Liver (tissue), 9 donors: ENCODE measurements around the gene SERPINA9. TPM values are rescaled to one million over a fixed set of nuclear protein-coding genes. Genes with fewer than 3 reads are reported as not detected.

ENCODE experiments used
- DNase-seq: peaks from one replicate; pipeline ENCODE4 v3.0.0-alpha.2; 2017; ENCODE audit warnings: low spot score
- H3K27ac ChIP-seq, 2 donors: one replicate each; pipeline ENCODE4 v1.7.0; 2013; ENCODE audit warnings: inconsistent platforms in 2 of 2, low read length in 2 of 2, control low read depth in 1 of 2, low read depth in 1 of 2, mild to moderate bottlenecking in 1 of 2
- H3K27me3 ChIP-seq, 4 donors: one replicate each; pipeline versions ENCODE4 v1.6.1 to v1.7.0; 2013; ENCODE audit warnings: low read length in 3 of 4, inconsistent platforms in 1 of 4, mild to moderate bottlenecking in 1 of 4, moderate library complexity in 1 of 4; ENCODE audit not compliant: control insufficient read depth in 4 of 4, insufficient read depth in 4 of 4
- H3K36me3 ChIP-seq, 4 donors: one replicate each; pipeline versions ENCODE4 v1.6.1 to v1.7.0; 2013; ENCODE audit warnings: low read length in 3 of 4, mild to moderate bottlenecking in 3 of 4, low read depth in 1 of 4, moderate library complexity in 1 of 4; ENCODE audit not compliant: control insufficient read depth in 4 of 4, insufficient read depth in 3 of 4
- H3K4me1 ChIP-seq, 4 donors: one replicate each; pipeline versions ENCODE4 v1.6.1 to v1.7.0; 2013; ENCODE audit warnings: low read length in 3 of 4, mild to moderate bottlenecking in 3 of 4, moderate library complexity in 1 of 4; ENCODE audit not compliant: control insufficient read depth in 4 of 4, insufficient read depth in 4 of 4
- H3K4me3 ChIP-seq, 3 donors: one replicate each; pipeline versions ENCODE4 v1.6.1 to v1.7.0; 2013; ENCODE audit warnings: low read length in 3 of 3, control low read depth in 1 of 3, low read depth in 1 of 3, mild to moderate bottlenecking in 1 of 3
- H3K9ac ChIP-seq, 2 donors: one replicate each; pipeline ENCODE4 v1.7.0; 2013; ENCODE audit warnings: low read length in 2 of 2, mild to moderate bottlenecking in 2 of 2, moderate library complexity in 2 of 2, control low read depth in 1 of 2, low read depth in 1 of 2
- H3K9me3 ChIP-seq, 4 donors: one replicate each; pipeline versions ENCODE4 v1.6.1 to v1.7.0; 2013; ENCODE audit warnings: low read length in 3 of 4; ENCODE audit not compliant: control insufficient read depth in 4 of 4
- EGR1 ChIP-seq, 2 donors: IDR thresholded peaks; 2 replicates each; pipeline ENCODE4 v1.6.1; 2016 to 2018; ENCODE audit warnings: antibody characterized with exemption in 2 of 2, low read depth in 2 of 2
- FOXA1 ChIP-seq: IDR thresholded peaks from 2 replicates; pipeline ENCODE4 v1.6.1; 2016; ENCODE audit warnings: antibody characterized with exemption
- FOXA2 ChIP-seq: IDR thresholded peaks from 2 replicates; pipeline ENCODE4 v1.6.1; 2016; ENCODE audit warnings: antibody characterized with exemption
- GABPA ChIP-seq, 2 donors: IDR thresholded peaks in 1 of 2; conservative IDR thresholded peaks in 1 of 2; 2 replicates each; pipeline ENCODE4 v1.6.1; 2016; ENCODE audit warnings: antibody characterized with exemption in 2 of 2, mild to moderate bottlenecking in 1 of 2, moderate library complexity in 1 of 2
- HNF4A ChIP-seq, 2 donors: conservative IDR thresholded peaks; 2 replicates each; pipeline ENCODE4 v1.6.1; 2016; ENCODE audit warnings: antibody characterized with exemption in 2 of 2, mild to moderate bottlenecking in 2 of 2
- HNF4G ChIP-seq: IDR thresholded peaks from 2 replicates; pipeline ENCODE4 v1.6.1; 2016; ENCODE audit warnings: antibody characterized with exemption
- JUND ChIP-seq, 2 donors: IDR thresholded peaks; 2 replicates each; pipeline ENCODE4 v1.6.1; 2016; ENCODE audit warnings: antibody characterized with exemption in 2 of 2
- NR2F2 ChIP-seq: IDR thresholded peaks from 2 replicates; pipeline ENCODE4 v1.6.1; 2016; ENCODE audit warnings: antibody characterized with exemption
- RAD21 ChIP-seq, 2 donors: IDR thresholded peaks; 2 replicates each; pipeline ENCODE4 v1.6.1; 2016; ENCODE audit warnings: antibody characterized with exemption in 2 of 2, mild to moderate bottlenecking in 2 of 2
- RXRA ChIP-seq, 2 donors: IDR thresholded peaks; 2 replicates each; pipeline ENCODE4 v1.6.1; 2017 to 2018; ENCODE audit warnings: antibody characterized with exemption in 2 of 2, mild to moderate bottlenecking in 1 of 2
- SP1 ChIP-seq: IDR thresholded peaks from 2 replicates; pipeline ENCODE4 v1.6.1; 2018; ENCODE audit warnings: antibody characterized with exemption, mild to moderate bottlenecking
- TAF1 ChIP-seq: conservative IDR thresholded peaks from 2 replicates; pipeline ENCODE4 v1.6.1; 2016; ENCODE audit warnings: antibody characterized with exemption, mild to moderate bottlenecking
- YY1 ChIP-seq: IDR thresholded peaks from 2 replicates; pipeline ENCODE4 v1.6.1; 2016; ENCODE audit warnings: antibody characterized with exemption, mild to moderate bottlenecking
- WGBS: extraction: QIAGEN DNeasy Blood & Tissue Kit; methylation state at CpG from one replicate; pipeline ENCODE4 v1.1.7; 2013; 5-methylcytosine and 5-hydroxymethylcytosine counted together
- polyA plus RNA-seq, 2 donors: library from polyadenylated mRNA; stranded (reverse) in 1 of 2; unstranded in 1 of 2; fragments of 200-250 nt in 1 of 2; fragments of >200 nt in 1 of 2; fragmentation: Nextera tagmentation in 1 of 2; extraction: Ambion mirVana in 1 of 2; gene quantifications; one replicate each; pipeline versions ENCODE4 v1.2.1 to v1.2.3, GENCODE V29; 2013 to 2015
- total RNA-seq, 2 donors: library from RNA; depleted of rRNA; stranded (reverse); fragments of >200 nt; gene quantifications; one replicate each; pipeline ENCODE4 v1.2.3, GENCODE V29; 2014
- TF ChIP-seq, protein P1 (sequence below): fragments of 150-350 bp; IDR thresholded peaks from 2 replicates; pipeline ENCODE4 v1.5.1; 2017; ENCODE audit warnings: improper control_type of control experiment, low read depth, low read length; ENCODE audit not compliant: missing input control
- TF ChIP-seq, protein P2 (sequence below): IDR thresholded peaks from 2 replicates; pipeline ENCODE4 v1.6.1; 2016; ENCODE audit warnings: antibody characterized with exemption
- TF ChIP-seq, protein P3 (sequence below): IDR thresholded peaks from 2 replicates; pipeline ENCODE4 v1.6.1; 2016; ENCODE audit warnings: antibody characterized with exemption
- TF ChIP-seq, protein P4 (sequence below): IDR thresholded peaks from 2 replicates; pipeline ENCODE4 v1.6.1; 2016; ENCODE audit warnings: antibody characterized with exemption, mild to moderate bottlenecking
- TF ChIP-seq, protein P5 (sequence below): IDR thresholded peaks from 2 replicates; pipeline ENCODE4 v1.6.1; 2016; ENCODE audit warnings: antibody characterized with exemption
- donor health status: healthy.
- donor health status: healthy.
- donor health status: healthy.
- donor health status: healthy.
- donor health status: healthy.

The SERPINA9 gene
- total and polyA plus RNA-seq, 4 donors: not detected

DNA sequence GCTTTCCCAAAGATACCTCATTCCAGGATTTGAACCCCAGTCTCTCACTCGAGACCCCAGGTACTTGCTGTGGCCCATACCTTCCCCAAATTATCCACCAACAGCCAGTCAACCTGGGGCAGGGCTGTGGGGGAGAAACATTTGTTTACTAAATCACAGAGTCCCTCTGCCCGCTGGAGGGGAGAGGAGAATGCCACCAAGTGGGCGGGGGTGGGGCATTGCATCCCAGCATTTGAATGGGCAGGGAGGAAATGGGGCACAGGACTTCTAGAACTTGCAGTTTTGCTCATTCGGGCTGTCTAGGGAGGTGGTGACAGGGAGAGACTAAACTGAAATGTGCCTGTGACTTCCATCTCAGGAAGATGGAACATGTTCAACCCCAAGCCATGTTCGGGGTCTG lies 10.9 kb upstream of the SERPINA9 start:
- TF ChIP-seq YY1: no peak
- TF ChIP-seq HNF4G: no peak
- no peak for TF ChIP-seq GABPA (IDR thresholded peaks at IDR 0.05 in 1 of 2, conservative IDR thresholded peaks at IDR 0.05 in 1 of 2)
- no peak for TF ChIP-seq FOXA2
- TF ChIP-seq, protein P1, sequence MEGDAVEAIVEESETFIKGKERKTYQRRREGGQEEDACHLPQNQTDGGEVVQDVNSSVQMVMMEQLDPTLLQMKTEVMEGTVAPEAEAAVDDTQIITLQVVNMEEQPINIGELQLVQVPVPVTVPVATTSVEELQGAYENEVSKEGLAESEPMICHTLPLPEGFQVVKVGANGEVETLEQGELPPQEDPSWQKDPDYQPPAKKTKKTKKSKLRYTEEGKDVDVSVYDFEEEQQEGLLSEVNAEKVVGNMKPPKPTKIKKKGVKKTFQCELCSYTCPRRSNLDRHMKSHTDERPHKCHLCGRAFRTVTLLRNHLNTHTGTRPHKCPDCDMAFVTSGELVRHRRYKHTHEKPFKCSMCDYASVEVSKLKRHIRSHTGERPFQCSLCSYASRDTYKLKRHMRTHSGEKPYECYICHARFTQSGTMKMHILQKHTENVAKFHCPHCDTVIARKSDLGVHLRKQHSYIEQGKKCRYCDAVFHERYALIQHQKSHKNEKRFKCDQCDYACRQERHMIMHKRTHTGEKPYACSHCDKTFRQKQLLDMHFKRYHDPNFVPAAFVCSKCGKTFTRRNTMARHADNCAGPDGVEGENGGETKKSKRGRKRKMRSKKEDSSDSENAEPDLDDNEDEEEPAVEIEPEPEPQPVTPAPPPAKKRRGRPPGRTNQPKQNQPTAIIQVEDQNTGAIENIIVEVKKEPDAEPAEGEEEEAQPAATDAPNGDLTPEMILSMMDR: no peak
- TF ChIP-seq, protein P2, sequence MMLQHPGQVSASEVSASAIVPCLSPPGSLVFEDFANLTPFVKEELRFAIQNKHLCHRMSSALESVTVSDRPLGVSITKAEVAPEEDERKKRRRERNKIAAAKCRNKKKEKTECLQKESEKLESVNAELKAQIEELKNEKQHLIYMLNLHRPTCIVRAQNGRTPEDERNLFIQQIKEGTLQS: no peak
- no peak for TF ChIP-seq HNF4A (conservative IDR thresholded peaks at IDR 0.05)
- no peak for TF ChIP-seq TAF1
- Histone ChIP-seq H3K9ac (no peak overlapping the region), H3K4me1 (peaks cover 4 to 21% (median 14%) of the 10 kb centered on the region in 4 donors), H3K36me3 (no peaks in the 10 kb centered on the region), H3K27ac (no peak overlapping the region), H3K27me3 (no peaks in the 10 kb centered on the region), H3K4me3 (no peak overlapping the region), H3K9me3 (no peaks in the 10 kb centered on the region)
- WGBS: 59% methylated on average over 5 of the region's 5 CpGs
- no peak for DNase-seq

DNA sequence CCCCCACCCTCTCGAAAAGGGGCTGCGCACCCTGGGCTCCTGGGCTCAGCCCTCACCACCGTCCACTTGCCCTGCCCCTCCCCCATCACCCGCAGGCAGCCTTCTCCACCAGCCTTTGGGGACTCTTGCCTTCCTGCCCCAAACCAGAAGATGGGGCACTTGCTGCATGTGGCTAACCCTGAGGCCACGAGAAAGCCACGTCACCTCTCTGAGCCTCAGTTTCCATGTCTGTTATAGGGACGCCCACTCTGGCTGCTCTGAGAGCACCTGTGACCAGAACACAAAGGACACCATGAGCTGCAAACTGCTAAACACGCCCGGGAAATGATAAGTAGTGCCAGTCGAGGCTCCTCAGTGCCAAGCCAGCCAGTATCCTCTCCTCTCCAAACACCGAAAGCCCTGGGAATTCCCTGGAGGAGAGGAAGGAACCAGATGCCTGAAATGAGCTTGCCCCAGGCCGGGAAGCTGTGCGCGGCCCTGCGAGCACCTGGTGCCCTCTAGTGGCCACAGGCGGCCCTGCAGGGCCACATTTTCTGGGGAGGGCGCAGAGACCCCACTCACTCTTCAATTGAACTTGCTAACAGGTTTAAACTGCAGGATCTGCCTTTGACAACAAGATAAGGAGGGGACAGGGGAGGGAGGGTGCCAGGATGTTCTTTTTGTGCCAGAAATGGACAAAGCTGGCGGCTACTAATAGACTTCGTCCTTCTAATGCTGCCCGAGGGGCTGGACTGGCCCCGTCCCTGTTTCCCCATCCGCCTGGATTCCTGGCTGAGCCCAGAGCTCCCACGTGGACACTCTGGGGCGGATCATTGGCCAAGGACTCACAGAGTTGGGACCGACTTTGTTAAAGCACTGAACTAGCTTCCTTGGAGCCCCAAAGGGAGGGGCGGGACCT lies 10.2 kb upstream of the SERPINA9 start:
- no peaks in the 10 kb centered on the region for H3K36me3 ChIP-seq
- H3K4me1 ChIP-seq: peaks cover 9 to 28% (median 15%) of the 10 kb centered on the region in 4 donors
- DNase-seq: peak; percentile 73
- peak overlapping the region in 1 of 3 donors; percentile 48 for H3K4me3 ChIP-seq
- peak overlapping the region; percentile 58 to 61 for H3K27ac ChIP-seq
- H3K9ac ChIP-seq: peak overlapping the region; percentile 42 to 62
- WGBS: 19% methylated on average over 26 of the region's 26 CpGs
- no peaks in the 10 kb centered on the region for H3K27me3 ChIP-seq
- no peaks in the 10 kb centered on the region for H3K9me3 ChIP-seq
- TF ChIP-seq RAD21 (IDR thresholded peaks at IDR 0.05) (peak; percentile 100), HNF4A (conservative IDR thresholded peaks at IDR 0.05) (peak; percentile 12 to 49), RXRA (IDR thresholded peaks at IDR 0.05) (peak in 1 of 2 donors; percentile 8), HNF4G (peak; percentile 10), JUND (IDR thresholded peaks at IDR 0.05) (no peak), FOXA1 (no peak), NR2F2 (no peak), GABPA (IDR thresholded peaks at IDR 0.05 in 1 of 2, conservative IDR thresholded peaks at IDR 0.05 in 1 of 2) (no peak), YY1 (no peak), SP1 (no peak), EGR1 (IDR thresholded peaks at IDR 0.05; ENCODE audit: low read depth in 2 of 2) (no peak), FOXA2 (no peak), TAF1 (no peak)
- TF ChIP-seq, protein P3, sequence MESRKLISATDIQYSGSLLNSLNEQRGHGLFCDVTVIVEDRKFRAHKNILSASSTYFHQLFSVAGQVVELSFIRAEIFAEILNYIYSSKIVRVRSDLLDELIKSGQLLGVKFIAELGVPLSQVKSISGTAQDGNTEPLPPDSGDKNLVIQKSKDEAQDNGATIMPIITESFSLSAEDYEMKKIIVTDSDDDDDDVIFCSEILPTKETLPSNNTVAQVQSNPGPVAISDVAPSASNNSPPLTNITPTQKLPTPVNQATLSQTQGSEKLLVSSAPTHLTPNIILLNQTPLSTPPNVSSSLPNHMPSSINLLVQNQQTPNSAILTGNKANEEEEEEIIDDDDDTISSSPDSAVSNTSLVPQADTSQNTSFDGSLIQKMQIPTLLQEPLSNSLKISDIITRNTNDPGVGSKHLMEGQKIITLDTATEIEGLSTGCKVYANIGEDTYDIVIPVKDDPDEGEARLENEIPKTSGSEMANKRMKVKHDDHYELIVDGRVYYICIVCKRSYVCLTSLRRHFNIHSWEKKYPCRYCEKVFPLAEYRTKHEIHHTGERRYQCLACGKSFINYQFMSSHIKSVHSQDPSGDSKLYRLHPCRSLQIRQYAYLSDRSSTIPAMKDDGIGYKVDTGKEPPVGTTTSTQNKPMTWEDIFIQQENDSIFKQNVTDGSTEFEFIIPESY: no peak
- TF ChIP-seq, protein P1: peak; percentile 99
- TF ChIP-seq, protein P4, sequence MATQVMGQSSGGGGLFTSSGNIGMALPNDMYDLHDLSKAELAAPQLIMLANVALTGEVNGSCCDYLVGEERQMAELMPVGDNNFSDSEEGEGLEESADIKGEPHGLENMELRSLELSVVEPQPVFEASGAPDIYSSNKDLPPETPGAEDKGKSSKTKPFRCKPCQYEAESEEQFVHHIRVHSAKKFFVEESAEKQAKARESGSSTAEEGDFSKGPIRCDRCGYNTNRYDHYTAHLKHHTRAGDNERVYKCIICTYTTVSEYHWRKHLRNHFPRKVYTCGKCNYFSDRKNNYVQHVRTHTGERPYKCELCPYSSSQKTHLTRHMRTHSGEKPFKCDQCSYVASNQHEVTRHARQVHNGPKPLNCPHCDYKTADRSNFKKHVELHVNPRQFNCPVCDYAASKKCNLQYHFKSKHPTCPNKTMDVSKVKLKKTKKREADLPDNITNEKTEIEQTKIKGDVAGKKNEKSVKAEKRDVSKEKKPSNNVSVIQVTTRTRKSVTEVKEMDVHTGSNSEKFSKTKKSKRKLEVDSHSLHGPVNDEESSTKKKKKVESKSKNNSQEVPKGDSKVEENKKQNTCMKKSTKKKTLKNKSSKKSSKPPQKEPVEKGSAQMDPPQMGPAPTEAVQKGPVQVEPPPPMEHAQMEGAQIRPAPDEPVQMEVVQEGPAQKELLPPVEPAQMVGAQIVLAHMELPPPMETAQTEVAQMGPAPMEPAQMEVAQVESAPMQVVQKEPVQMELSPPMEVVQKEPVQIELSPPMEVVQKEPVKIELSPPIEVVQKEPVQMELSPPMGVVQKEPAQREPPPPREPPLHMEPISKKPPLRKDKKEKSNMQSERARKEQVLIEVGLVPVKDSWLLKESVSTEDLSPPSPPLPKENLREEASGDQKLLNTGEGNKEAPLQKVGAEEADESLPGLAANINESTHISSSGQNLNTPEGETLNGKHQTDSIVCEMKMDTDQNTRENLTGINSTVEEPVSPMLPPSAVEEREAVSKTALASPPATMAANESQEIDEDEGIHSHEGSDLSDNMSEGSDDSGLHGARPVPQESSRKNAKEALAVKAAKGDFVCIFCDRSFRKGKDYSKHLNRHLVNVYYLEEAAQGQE: peak; percentile 49
- TF ChIP-seq, protein P2: no peak
- TF ChIP-seq, protein P5, sequence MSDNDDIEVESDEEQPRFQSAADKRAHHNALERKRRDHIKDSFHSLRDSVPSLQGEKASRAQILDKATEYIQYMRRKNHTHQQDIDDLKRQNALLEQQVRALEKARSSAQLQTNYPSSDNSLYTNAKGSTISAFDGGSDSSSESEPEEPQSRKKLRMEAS: no peak
